Esophagus muscularis mucosa (tissue), 4 donors: ENCODE measurements around the gene ATN1.

Experiments used
- CTCF ChIP-seq, 3 experiments: fragments of 200-600 bp in 2 of 3; fragments of 450-650 bp in 1 of 3; sonication (generic) in 2 of 3; IDR thresholded peaks; one replicate each; pipeline ENCODE4 v1.5.1; 2017 to 2019; ENCODE audit warnings: antibody characterized with exemption in 3 of 3, mild to moderate bottlenecking in 2 of 3, moderate library complexity in 1 of 3
- EP300 ChIP-seq: sonication (generic); formaldehyde crosslinking; IDR thresholded peaks from one replicate; pipeline ENCODE4 v1.6.1; 2017; ENCODE audit warnings: antibody characterized with exemption
- POLR2A ChIP-seq: fragments of 450-650 bp; IDR thresholded peaks from one replicate; pipeline ENCODE4 v1.6.1; 2017; ENCODE audit warnings: antibody characterized with exemption, moderate library complexity, mild to moderate bottlenecking, low read depth

GRCh38 chr12:6919588-6919987 lies 8.2 kb upstream of the ATN1 start:
- TF ChIP-seq POLR2A (no peak), EP300 (no peak), CTCF (IDR thresholded peaks at IDR 0.05) (no peak)
